Thyroid gland (tissue), 4 donors: ENCODE data around the gene STAB1. TPM values are rescaled to one million over a fixed set of nuclear protein-coding genes. Genes with fewer than 3 reads are reported as not detected.

Source experiments
- DNase-seq, 2 donors: peaks; one replicate each; pipeline ENCODE4 v3.0.0-alpha.2; 2019
- H3K27ac ChIP-seq, 3 donors: fragments of 200-600 bp; sonication (generic); 1 replicate in 2 of 3; 2 replicates in 1 of 3; pipeline ENCODE4 v1.5.1; 2016 to 2019; ENCODE audit warnings: mild to moderate bottlenecking in 1 of 3, moderate library complexity in 1 of 3
- H3K27me3 ChIP-seq: fragments of 200-600 bp; sonication (generic); one replicate; pipeline ENCODE4 v1.5.1; 2019
- H3K36me3 ChIP-seq, 2 donors: fragments of 200-600 bp; sonication (generic); one replicate each; pipeline ENCODE4 v1.5.1; 2016 to 2019
- H3K4me1 ChIP-seq, 2 donors: fragments of 200-600 bp; sonication (generic); one replicate each; pipeline ENCODE4 v1.5.1; 2017 to 2019
- H3K4me3 ChIP-seq, 3 donors: fragments of 200-600 bp; sonication (generic); replicated peaks in 1 of 3; 1 replicate in 2 of 3; 2 replicates in 1 of 3; pipeline ENCODE4 v1.5.1; 2016; ENCODE audit warnings: mild to moderate bottlenecking in 1 of 3
- H3K9me3 ChIP-seq: fragments of 200-600 bp; sonication (generic); one replicate; pipeline ENCODE4 v1.5.1; 2017
- CTCF ChIP-seq, 6 experiments: fragments of 200-600 bp in 3 of 6; fragments of 450-650 bp in 3 of 6; sonication (generic) in 3 of 6; IDR thresholded peaks; one replicate each; pipeline ENCODE4 v1.5.1; 2016 to 2019; ENCODE audit warnings: antibody characterized with exemption in 6 of 6, mild to moderate bottlenecking in 2 of 6, inconsistent platforms in 1 of 6, moderate library complexity in 1 of 6
- POLR2A ChIP-seq, 2 donors: fragments of 450-650 bp; IDR thresholded peaks; one replicate each; pipeline ENCODE4 v1.6.1; 2017; ENCODE audit warnings: antibody characterized with exemption in 2 of 2, mild to moderate bottlenecking in 2 of 2, moderate library complexity in 1 of 2
- WGBS, 2 donors: methylation state at CpG; one replicate each; pipeline ENCODE4 v1.1.5; 2017; 5-methylcytosine and 5-hydroxymethylcytosine counted together
- intact Hi-C: fragments of 100-400 bp; cut with DNase I; formaldehyde crosslinking; loops from one replicate; pipeline ENCODE4 v1.15.1; 2023
- total RNA-seq, 4 donors: library from RNA; depleted of rRNA; stranded (reverse); fragments of >200 nt; gene quantifications; one replicate each; pipeline ENCODE4 v1.2.3, GENCODE V29; 2016

STAB1 gene
- total RNA-seq, 4 donors from 2014 or later, result 31.8 to 100 (median 67.4) TPM

GRCh38 chr3:52513281-52513680, 18.1 kb downstream of the STAB1 start:
- no peaks in the 10 kb centered on the region for H3K27me3 ChIP-seq
- no peak for TF ChIP-seq CTCF (IDR thresholded peaks at IDR 0.05)
- no peak for TF ChIP-seq POLR2A (IDR thresholded peaks at IDR 0.05)
- no peaks in the 10 kb centered on the region for H3K36me3 ChIP-seq
- no peak overlapping the region for H3K4me3 ChIP-seq
- no peaks in the 10 kb centered on the region for H3K4me1 ChIP-seq
- no peak for DNase-seq
- intact Hi-C loops, result no loop called here
- H3K9me3 ChIP-seq, result no peaks in the 10 kb centered on the region
- H3K27ac ChIP-seq, result no peak overlapping the region
- WGBS, 2 donors, result 96 to 100% methylated on average over 5 of the region's 7 CpGs

- no peak overlapping the region for H3K4me3 ChIP-seq
- peaks cover 0 to 6% of the 10 kb centered on the region in 2 donors for H3K4me1 ChIP-seq
Measured at GRCh38 chr3:52514576-52514975, 19.4 kb downstream of the STAB1 start.

GRCh38 chr3:52515192-52515591, 20.1 kb downstream of the STAB1 start:
- H3K9me3 ChIP-seq, result no peaks in the 10 kb centered on the region
- intact Hi-C loops, result no loop called here
- WGBS, 2 donors, result 63 to 64% methylated on average over 6 of the region's 6 CpGs
- H3K4me3 ChIP-seq, result no peak overlapping the region
- DNase-seq, result no peak
- H3K27ac ChIP-seq, result no peak overlapping the region
- TF ChIP-seq POLR2A (IDR thresholded peaks at IDR 0.05), result no peak
- TF ChIP-seq CTCF (IDR thresholded peaks at IDR 0.05), result no peak
- H3K27me3 ChIP-seq, result no peaks in the 10 kb centered on the region
- peaks cover 0 to 6% of the 10 kb centered on the region in 2 donors for H3K4me1 ChIP-seq
- H3K36me3 ChIP-seq, result no peaks in the 10 kb centered on the region

More at GRCh38 chr3:52514576-52514975, 19.4 kb downstream of the STAB1 start:
- DNase-seq, result no peak
- no peaks in the 10 kb centered on the region for H3K9me3 ChIP-seq
- TF ChIP-seq CTCF (IDR thresholded peaks at IDR 0.05) (no peak), POLR2A (IDR thresholded peaks at IDR 0.05) (no peak)
- intact Hi-C loops, result no loop called here
- no peaks in the 10 kb centered on the region for H3K36me3 ChIP-seq
- WGBS, 2 donors, result 69 to 83% methylated on average over 2 to 4 of the region's 11 CpGs
- H3K27me3 ChIP-seq, result no peaks in the 10 kb centered on the region
- no peak overlapping the region for H3K27ac ChIP-seq

GRCh38 chr3:52516509-52517195, 21.5 kb downstream of the STAB1 start:
- peaks cover 0 to 6% of the 10 kb centered on the region in 2 donors for H3K4me1 ChIP-seq
- no peak overlapping the region for H3K27ac ChIP-seq
- intact Hi-C loops, result no loop called here
- WGBS, 2 donors, result 88 to 93% methylated on average over 17 of the region's 19 CpGs
- DNase-seq, result no peak
- TF ChIP-seq CTCF (IDR thresholded peaks at IDR 0.05) (no peak), POLR2A (IDR thresholded peaks at IDR 0.05) (no peak)
- no peak overlapping the region for H3K4me3 ChIP-seq
- no peaks in the 10 kb centered on the region for H3K9me3 ChIP-seq
- H3K36me3 ChIP-seq, result no peaks in the 10 kb centered on the region
- H3K27me3 ChIP-seq, result no peaks in the 10 kb centered on the region
